ENCODE results near the gene CFAP20DC. TPM values are rescaled to one million over a fixed set of nuclear protein-coding genes. Genes with fewer than 3 reads are reported as not detected.

Gene CFAP20DC
- total and polyA plus RNA-seq, 2 of the 8 experiments (the other 6 are each of a cell fraction or from before 2014, with no cell fraction given), result 2.2 to 2.8 TPM

- WGBS, 2 experiments (ENCODE audit: extremely low coverage in 1 of 2, insufficient coverage in 1 of 2, insufficient read length in 1 of 2, insufficient replicate concordance in 2 of 2, low coverage in 1 of 2, low lambda C conversion rate in 2 of 2, missing lambda C conversion rate in 1 of 2), result 95% methylated on average over 1 of the region's 1 CpG; no CpG with 5 or more reads in 1 of the 2 experiments
- no peak overlapping the region for H4K5ac ChIP-seq (ENCODE audit: insufficient read length, low read depth, low read length)
- no peak overlapping the region for H2AK5ac ChIP-seq (ENCODE audit: low read depth, low read length)
- H3K4me3 ChIP-seq (ENCODE audit: extremely low read depth in 1 of 4, insufficient read depth in 2 of 4, low read depth in 3 of 4, low read length in 4 of 4), result no peak overlapping the region
- no peak overlapping the region for H3K4ac ChIP-seq (replicated peaks; ENCODE audit: insufficient read length, low read depth, low read length)
- TF ChIP-seq RBBP5 (IDR thresholded peaks at IDR 0.05; ENCODE audit: borderline replicate concordance, low read depth, low read length) (no peak), GTF2F1 (IDR thresholded peaks at IDR 0.05; ENCODE audit: borderline replicate concordance, low read depth, low read length) (no peak), TCF12 (IDR thresholded peaks at IDR 0.05; ENCODE audit: low read depth, low read length) (no peak), ATF2 (IDR thresholded peaks at IDR 0.05; ENCODE audit: low read length) (no peak), CHD1 (IDR thresholded peaks at IDR 0.05; ENCODE audit: low read depth, low read length) (no peak), BACH1 (IDR thresholded peaks at IDR 0.05; ENCODE audit: low read length) (no peak)
- no peak for FAIRE-seq
- H3K4me2 ChIP-seq (ENCODE audit: insufficient read depth in 1 of 2, low read depth in 2 of 2, low read length in 2 of 2), result no peak overlapping the region
- ChIA-PET POLR2A (ENCODE audit: partially characterized antibody) (no interaction called here), CTCF (ENCODE audit: partially characterized antibody) (interaction anchor here (0.8 kb wide), 1 partner anchor 163 kb away, joined by 3 read pairs; no protein-coding TSS in a partner anchor)
- no peaks in the 10 kb centered on the region for H3K79me1 ChIP-seq (ENCODE audit: low read depth, low read length)
- H3K23ac ChIP-seq (ENCODE audit: insufficient read length), result no peak overlapping the region
- peaks cover 39 to 45% of the 10 kb centered on the region in 2 experiments for H3K9me3 ChIP-seq (ENCODE audit: insufficient read depth in 2 of 2, low read depth in 1 of 2, low read length in 1 of 2)
- no peak overlapping the region for H2BK15ac ChIP-seq (ENCODE audit: low read length)
- no peak overlapping the region for H2BK12ac ChIP-seq (ENCODE audit: low read depth, low read length)
- no peak overlapping the region for H3K27ac ChIP-seq (ENCODE audit: low read depth, low read length)
- H2AFZ ChIP-seq (ENCODE audit: low read length), result no peak overlapping the region
- H2BK5ac ChIP-seq (ENCODE audit: low read depth, low read length), result no peak overlapping the region
- no peak for DNase-seq (ENCODE audit: low read depth in 1 of 2, low spot score in 2 of 2)
- H3K14ac ChIP-seq (ENCODE audit: insufficient read length), result no peak overlapping the region
- H3K36me3 ChIP-seq (ENCODE audit: control insufficient read depth in 2 of 4, insufficient read depth in 4 of 4, low read length in 3 of 4), result no peaks in the 10 kb centered on the region
- H3K9ac ChIP-seq (replicated peaks in 1 of 4; ENCODE audit: extremely low read depth in 1 of 4, low read depth in 3 of 4, low read length in 3 of 4), result no peak overlapping the region
- H4K20me1 ChIP-seq (replicated peaks in 1 of 2; ENCODE audit: control insufficient read depth in 1 of 2, insufficient read depth in 2 of 2, low read length in 2 of 2), result no peaks in the 10 kb centered on the region
- no peaks in the 10 kb centered on the region for H3K23me2 ChIP-seq (ENCODE audit: low read depth, low read length)
- H4K91ac ChIP-seq (replicated peaks; ENCODE audit: insufficient read length, low read length), result no peak overlapping the region
- no peaks in the 10 kb centered on the region for H3K4me1 ChIP-seq (replicated peaks in 1 of 4; ENCODE audit: control insufficient read depth in 3 of 4, insufficient read depth in 4 of 4, low read length in 3 of 4)
- no peak overlapping the region for H2BK20ac ChIP-seq (ENCODE audit: low read length)
- H3K27me3 ChIP-seq (replicated peaks in 1 of 4; ENCODE audit: control insufficient read depth in 3 of 4, extremely low read depth in 1 of 4, insufficient read depth in 3 of 4, low read length in 3 of 4), result no peaks in the 10 kb centered on the region
- no peak overlapping the region for H3K56ac ChIP-seq (replicated peaks; ENCODE audit: insufficient read length, low read depth, low read length)
- H3K18ac ChIP-seq (ENCODE audit: extremely low read depth, low read length), result no peak overlapping the region
- no peak overlapping the region for H4K8ac ChIP-seq (ENCODE audit: extremely low read depth, insufficient read depth, low read length)
- H2BK120ac ChIP-seq (replicated peaks; ENCODE audit: low read depth, low read length), result no peak overlapping the region
- H3K79me2 ChIP-seq (ENCODE audit: control insufficient read depth in 1 of 2, insufficient read depth in 2 of 2, low read length in 2 of 2), result no peaks in the 10 kb centered on the region
Measured at GRCh38 chr3:58692484-58692883, 357.3 kb downstream of the CFAP20DC start.

Data from H1 (cell line).